Gastroesophageal sphincter (tissue), 4 donors: Measurements from ENCODE around the gene LBR. TPM values are rescaled to one million over a fixed set of nuclear protein-coding genes. Genes with fewer than 3 reads are reported as not detected.
A peak's percentile ranks its signal among the peaks of the same experiment; 100 is the strongest.

ENCODE experiments used
- ATAC-seq: fragments of 150-250 bp; one replicate; pipeline ENCODE4 v1.9.1; 2016; ENCODE audit warnings: mild to moderate bottlenecking, moderate library complexity
- H3K27ac ChIP-seq, 4 donors: fragments of 200-600 bp; sonication (generic) in 3 of 4; 1 replicate in 3 of 4; 2 replicates in 1 of 4; pipeline ENCODE4 v1.5.1; 2016 to 2019
- H3K27me3 ChIP-seq: fragments of 200-600 bp; sonication (generic); one replicate; pipeline ENCODE4 v1.5.1; 2019
- H3K36me3 ChIP-seq, 2 donors: fragments of 200-600 bp; sonication (generic); one replicate each; pipeline ENCODE4 v1.5.1; 2019; ENCODE audit warnings: control low read depth in 1 of 2
- H3K4me1 ChIP-seq, 3 donors: fragments of 200-600 bp; sonication (generic); 1 replicate in 2 of 3; 2 replicates in 1 of 3; pipeline ENCODE4 v1.5.1; 2016 to 2019; ENCODE audit warnings: control low read depth in 2 of 3
- H3K4me3 ChIP-seq, 2 donors: fragments of 200-600 bp; sonication (generic); one replicate each; pipeline ENCODE4 v1.5.1; 2019; ENCODE audit warnings: mild to moderate bottlenecking in 1 of 2, moderate library complexity in 1 of 2
- H3K9me3 ChIP-seq, 3 donors: fragments of 200-600 bp; sonication (generic); one replicate each; pipeline ENCODE4 v1.5.1; 2017 to 2019; ENCODE audit warnings: control low read depth in 2 of 3
- EP300 ChIP-seq: sonication (generic); formaldehyde crosslinking; IDR thresholded peaks from one replicate; pipeline ENCODE4 v1.6.1; 2017; ENCODE audit warnings: antibody characterized with exemption, mild to moderate bottlenecking
- POLR2A ChIP-seq, 2 donors: fragments of 450-650 bp; IDR thresholded peaks; one replicate each; pipeline ENCODE4 v1.6.1; 2017; ENCODE audit warnings: antibody characterized with exemption in 2 of 2, mild to moderate bottlenecking in 2 of 2, moderate library complexity in 1 of 2
- POLR2AphosphoS5 ChIP-seq: sonication (generic); formaldehyde crosslinking; IDR thresholded peaks from one replicate; pipeline ENCODE4 v1.6.1; 2017; ENCODE audit warnings: antibody characterized with exemption
- WGBS, 2 donors: methylation state at CpG; one replicate each; pipeline ENCODE4 v1.1.5; 2018; ENCODE audit warnings: low coverage in 1 of 2; 5-methylcytosine and 5-hydroxymethylcytosine counted together
- total RNA-seq, 4 donors: library from RNA; depleted of rRNA; stranded (reverse); fragments of >200 nt; gene quantifications; one replicate each; pipeline ENCODE4 v1.1.0, GENCODE V29; 2016
- TF ChIP-seq, protein P1 (sequence below), 4 experiments: fragments of 200-600 bp in 2 of 4; fragments of 450-650 bp in 2 of 4; sonication (generic) in 1 of 4; IDR thresholded peaks; one replicate each; pipeline ENCODE4 v1.5.1; 2017 to 2019; ENCODE audit warnings: antibody characterized with exemption in 4 of 4, mild to moderate bottlenecking in 2 of 4, moderate library complexity in 2 of 4

LBR gene
- total RNA-seq, 4 donors from 2014 or later: 78.2 to 139 (median 92.8) TPM

DNA sequence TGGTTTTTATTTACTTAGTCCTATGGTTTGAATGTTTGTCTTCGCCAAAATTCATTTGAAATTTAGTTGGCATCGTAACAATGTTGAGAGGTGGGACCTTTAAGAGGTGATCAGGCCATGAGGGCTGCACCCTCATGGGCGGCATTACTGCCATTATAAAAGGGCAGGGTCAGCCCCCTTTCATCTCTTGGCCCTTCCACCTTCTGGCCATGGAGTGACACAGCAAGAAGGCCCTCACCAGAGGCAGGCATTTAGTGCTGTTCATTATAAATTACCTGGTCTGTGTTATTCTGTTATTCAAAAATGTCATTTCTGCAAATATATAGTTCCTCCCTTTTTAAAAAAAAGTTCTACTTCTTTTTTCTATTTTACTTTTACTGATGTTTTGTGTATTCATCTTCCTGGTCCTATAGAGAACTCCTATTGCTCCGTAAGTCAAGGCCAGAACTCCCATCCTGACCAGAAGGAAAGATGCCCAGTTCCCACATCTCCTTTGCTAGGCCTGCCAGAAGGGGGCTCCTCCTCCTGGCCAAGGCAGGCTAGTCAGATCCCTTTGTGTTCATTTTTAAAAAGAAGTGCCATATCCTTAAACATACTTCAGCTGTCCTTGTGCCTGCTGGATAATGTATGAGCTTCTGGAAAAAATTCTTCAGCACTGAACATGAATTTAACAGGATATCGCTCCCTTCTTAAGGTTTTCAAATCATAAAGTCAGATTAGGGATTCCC, 10.0 kb upstream of the LBR start:
- no peak overlapping the region for H3K4me3 ChIP-seq
- 51 to 75% methylated on average over 1 to 4 of the region's 5 CpGs for WGBS, 2 donors
- peak; percentile 59 for ATAC-seq
- H3K9me3 ChIP-seq: no peaks in the 10 kb centered on the region
- H3K4me1 ChIP-seq: peaks cover 0 to 31% (median 0%) of the 10 kb centered on the region in 3 donors
- TF ChIP-seq POLR2A (IDR thresholded peaks at IDR 0.05) (no peak), EP300 (no peak)
- TF ChIP-seq, protein P1, sequence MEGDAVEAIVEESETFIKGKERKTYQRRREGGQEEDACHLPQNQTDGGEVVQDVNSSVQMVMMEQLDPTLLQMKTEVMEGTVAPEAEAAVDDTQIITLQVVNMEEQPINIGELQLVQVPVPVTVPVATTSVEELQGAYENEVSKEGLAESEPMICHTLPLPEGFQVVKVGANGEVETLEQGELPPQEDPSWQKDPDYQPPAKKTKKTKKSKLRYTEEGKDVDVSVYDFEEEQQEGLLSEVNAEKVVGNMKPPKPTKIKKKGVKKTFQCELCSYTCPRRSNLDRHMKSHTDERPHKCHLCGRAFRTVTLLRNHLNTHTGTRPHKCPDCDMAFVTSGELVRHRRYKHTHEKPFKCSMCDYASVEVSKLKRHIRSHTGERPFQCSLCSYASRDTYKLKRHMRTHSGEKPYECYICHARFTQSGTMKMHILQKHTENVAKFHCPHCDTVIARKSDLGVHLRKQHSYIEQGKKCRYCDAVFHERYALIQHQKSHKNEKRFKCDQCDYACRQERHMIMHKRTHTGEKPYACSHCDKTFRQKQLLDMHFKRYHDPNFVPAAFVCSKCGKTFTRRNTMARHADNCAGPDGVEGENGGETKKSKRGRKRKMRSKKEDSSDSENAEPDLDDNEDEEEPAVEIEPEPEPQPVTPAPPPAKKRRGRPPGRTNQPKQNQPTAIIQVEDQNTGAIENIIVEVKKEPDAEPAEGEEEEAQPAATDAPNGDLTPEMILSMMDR (IDR thresholded peaks at IDR 0.05): peak; percentile 17 to 56 (median 25)
- H3K27ac ChIP-seq: peak overlapping the region in 3 of 4 donors; percentile 19 to 72 (median 43)
- H3K36me3 ChIP-seq: no peaks in the 10 kb centered on the region
- no peaks in the 10 kb centered on the region for H3K27me3 ChIP-seq

DNA sequence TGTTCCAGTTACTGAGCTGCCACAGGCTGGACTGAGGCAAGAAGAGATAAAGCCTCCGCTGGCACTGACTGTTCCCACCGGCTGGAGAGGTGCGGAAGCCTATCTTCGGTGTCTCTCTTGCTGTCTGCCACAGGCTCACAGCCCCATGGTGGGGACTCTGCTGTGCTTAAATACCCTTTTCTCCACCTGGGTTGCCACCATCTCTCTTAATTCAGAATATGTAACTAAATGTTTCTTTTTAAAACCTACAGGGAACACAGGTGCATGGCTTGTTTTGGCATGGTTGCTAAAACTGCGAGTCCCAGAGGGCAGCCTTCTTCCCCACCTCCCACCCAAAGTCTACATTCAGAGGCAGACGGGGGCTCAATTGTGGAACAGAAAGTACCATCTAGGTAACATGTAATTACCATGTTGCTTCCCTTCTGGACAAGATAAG, 8.1 kb upstream of the LBR start:
- TF ChIP-seq POLR2AphosphoS5: no peak
- no peak for TF ChIP-seq POLR2A (IDR thresholded peaks at IDR 0.05)
- TF ChIP-seq, protein P1 (IDR thresholded peaks at IDR 0.05): no peak
- TF ChIP-seq EP300: no peak
- Histone ChIP-seq H3K27me3 (no peaks in the 10 kb centered on the region), H3K36me3 (no peaks in the 10 kb centered on the region), H3K27ac (no peak overlapping the region), H3K4me3 (no peak overlapping the region), H3K4me1 (peaks cover 0 to 15% (median 0%) of the 10 kb centered on the region in 3 donors), H3K9me3 (no peaks in the 10 kb centered on the region)
- 71 to 76% methylated on average over 6 of the region's 6 CpGs for WGBS, 2 donors
- no peak for ATAC-seq

DNA sequence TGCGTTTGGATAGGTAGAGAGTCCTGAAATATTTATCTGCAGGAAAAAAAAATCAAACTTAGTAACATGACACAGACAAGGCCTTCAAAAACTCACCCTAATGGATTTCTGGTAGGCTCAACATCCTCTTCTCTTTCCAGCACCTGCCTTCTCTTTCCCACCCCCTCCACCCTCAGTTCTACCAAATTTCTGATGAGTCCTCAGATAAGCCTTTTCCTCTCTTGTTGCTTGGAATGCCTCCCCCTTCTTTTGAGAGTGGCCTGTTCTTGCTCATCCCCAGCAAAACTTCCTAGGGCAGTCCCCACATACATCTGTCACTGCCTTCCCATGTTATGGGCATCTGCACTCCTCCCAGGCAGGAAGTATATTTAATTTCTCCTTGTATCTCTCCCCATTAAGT, 7.6 kb upstream of the LBR start:
- ATAC-seq: no peak
- no peak overlapping the region for H3K27ac ChIP-seq
- no peaks in the 10 kb centered on the region for H3K9me3 ChIP-seq
- WGBS, 2 donors: 86 to 100% methylated on average over 1 of the region's 1 CpG
- no peaks in the 10 kb centered on the region for H3K36me3 ChIP-seq
- no peaks in the 10 kb centered on the region for H3K27me3 ChIP-seq
- no peak overlapping the region for H3K4me3 ChIP-seq
- no peak for TF ChIP-seq POLR2A (IDR thresholded peaks at IDR 0.05)
- TF ChIP-seq EP300: no peak
- TF ChIP-seq, protein P1 (IDR thresholded peaks at IDR 0.05): no peak
- TF ChIP-seq POLR2AphosphoS5: no peak
- peaks cover 0 to 12% (median 0%) of the 10 kb centered on the region in 3 donors for H3K4me1 ChIP-seq

DNA sequence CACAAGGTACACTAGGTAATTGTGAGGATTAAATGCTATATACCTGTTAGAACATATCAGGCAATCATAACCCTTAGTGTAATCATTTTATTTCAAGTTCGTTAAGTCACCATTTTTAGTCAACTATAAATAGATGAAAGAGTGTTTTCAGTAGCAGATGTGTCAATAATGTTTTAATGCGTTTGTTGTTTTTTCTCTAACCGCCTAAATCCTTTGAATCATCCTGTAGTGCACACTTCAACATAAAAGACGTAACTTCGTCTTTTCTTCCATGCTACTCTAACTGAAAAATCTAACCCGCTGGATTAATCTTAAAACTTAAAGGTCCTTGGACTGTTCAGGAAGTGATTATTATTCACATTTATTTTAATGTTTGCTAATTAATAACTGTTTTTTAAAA, 7.2 kb upstream of the LBR start:
- TF ChIP-seq EP300 (no peak), POLR2AphosphoS5 (no peak), POLR2A (IDR thresholded peaks at IDR 0.05) (no peak)
- TF ChIP-seq, protein P1 (IDR thresholded peaks at IDR 0.05): no peak
- no peaks in the 10 kb centered on the region for H3K36me3 ChIP-seq
- no peak overlapping the region for H3K4me3 ChIP-seq
- H3K9me3 ChIP-seq: no peaks in the 10 kb centered on the region
- H3K4me1 ChIP-seq: peaks cover 0 to 12% (median 0%) of the 10 kb centered on the region in 3 donors
- ATAC-seq: no peak
- H3K27ac ChIP-seq: no peak overlapping the region
- WGBS, 2 donors: 58 to 81% methylated on average over 4 to 6 of the region's 6 CpGs
- no peaks in the 10 kb centered on the region for H3K27me3 ChIP-seq

DNA sequence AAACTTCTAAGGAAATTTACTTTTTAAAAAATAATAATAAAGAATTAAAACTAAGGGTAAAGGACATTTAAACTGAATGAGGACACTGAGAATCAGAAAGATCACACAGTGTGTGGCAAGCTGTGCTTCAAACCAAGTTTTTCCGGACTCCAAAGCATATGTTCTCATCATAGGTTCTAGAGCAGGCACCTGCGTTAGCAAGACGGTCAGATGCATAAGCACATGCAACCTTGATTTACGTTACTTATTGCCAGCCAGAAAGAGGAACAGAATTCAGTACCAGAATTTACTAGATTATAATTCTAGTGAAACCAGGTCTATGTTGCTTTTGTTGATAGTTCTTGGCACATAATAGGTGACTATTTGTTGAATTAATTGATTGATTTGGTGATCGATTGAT, 6.2 kb upstream of the LBR start:
- Histone ChIP-seq H3K36me3 (no peaks in the 10 kb centered on the region), H3K27me3 (no peaks in the 10 kb centered on the region), H3K4me1 (peaks cover 0 to 18% (median 0%) of the 10 kb centered on the region in 3 donors), H3K4me3 (no peak overlapping the region), H3K27ac (no peak overlapping the region), H3K9me3 (no peaks in the 10 kb centered on the region)
- ATAC-seq: no peak
- TF ChIP-seq POLR2AphosphoS5 (no peak), POLR2A (IDR thresholded peaks at IDR 0.05) (no peak), EP300 (no peak)
- TF ChIP-seq, protein P1 (IDR thresholded peaks at IDR 0.05): no peak
- WGBS, 2 donors: 74 to 95% methylated on average over 4 to 5 of the region's 5 CpGs
